Loucy (cell line): ENCODE results near the gene SCUBE2.

ENCODE experiments used
- H2AFZ ChIP-seq: fragments of 200-600 bp; sonication (generic); 2 replicates; pipeline ENCODE4 v1.6.0; 2016; ENCODE audit warnings: antibody characterized with exemption, mild to moderate bottlenecking, low read length, moderate library complexity
- H3F3A ChIP-seq: fragments of 200-600 bp; 2 replicates; pipeline ENCODE4 v1.6.0; 2016; ENCODE audit warnings: antibody characterized with exemption, low read depth, mild to moderate bottlenecking
- H3K27me3 ChIP-seq: fragments of 200-600 bp; sonication (generic); 2 replicates; pipeline ENCODE4 v1.6.1; 2014; ENCODE audit warnings: low read length, mild to moderate bottlenecking; ENCODE audit not compliant: insufficient read depth, poor library complexity, severe bottlenecking
- H3K36me3 ChIP-seq: fragments of 200-600 bp; sonication (generic); 2 replicates; pipeline ENCODE4 v1.6.1; 2016; ENCODE audit warnings: low read length; ENCODE audit not compliant: insufficient read depth
- H3K4me1 ChIP-seq: fragments of 200-600 bp; sonication (generic); 2 replicates; pipeline ENCODE4 v1.5.1; 2014; ENCODE audit warnings: low read length, mild to moderate bottlenecking; ENCODE audit not compliant: insufficient read depth, poor library complexity, severe bottlenecking
- H3K4me2 ChIP-seq: fragments of 200-600 bp; sonication (generic); 2 replicates; pipeline ENCODE4 v1.6.0; 2014; ENCODE audit warnings: antibody characterized with exemption, low read length, low read depth, mild to moderate bottlenecking; ENCODE audit not compliant: poor library complexity, severe bottlenecking
- H3K4me3 ChIP-seq: fragments of 200-600 bp; sonication (generic); 2 replicates; pipeline ENCODE4 v1.5.1; 2014; ENCODE audit warnings: low read length, mild to moderate bottlenecking, mixed read lengths; ENCODE audit not compliant: poor library complexity, severe bottlenecking
- H3K79me2 ChIP-seq: fragments of 200-600 bp; sonication (generic); 2 replicates; pipeline ENCODE4 v1.6.1; 2014; ENCODE audit warnings: low read length; ENCODE audit not compliant: insufficient read depth
- H3K9ac ChIP-seq: fragments of 200-600 bp; sonication (generic); 2 replicates; pipeline ENCODE4 v1.6.0; 2014; ENCODE audit warnings: mild to moderate bottlenecking, low read depth, low read length, moderate library complexity; ENCODE audit not compliant: poor library complexity, severe bottlenecking
- H3K9me2 ChIP-seq: fragments of 200-600 bp; sonication (generic); replicated peaks from 2 replicates; pipeline ENCODE4 v1.6.1; 2016; ENCODE audit warnings: low read depth, low read length, mixed read lengths
- H3K9me3 ChIP-seq: fragments of 200-600 bp; sonication (generic); 2 replicates; pipeline ENCODE4 v1.6.1; 2014; ENCODE audit warnings: mild to moderate bottlenecking, antibody characterized with exemption, low read length, low read depth; ENCODE audit not compliant: insufficient read depth
- H4K20me1 ChIP-seq: fragments of 200-600 bp; sonication (generic); 2 replicates; pipeline ENCODE4 v1.6.0; 2014; ENCODE audit warnings: antibody characterized with exemption, low read length, mild to moderate bottlenecking; ENCODE audit not compliant: insufficient read depth, poor library complexity, severe bottlenecking
- EZH2phosphoT487 ChIP-seq: fragments of 200-600 bp; IDR thresholded peaks from 2 replicates; pipeline ENCODE4 v1.6.1; 2018; ENCODE audit warnings: antibody characterized with exemption, mild to moderate bottlenecking, moderate library complexity, borderline replicate concordance
- TF ChIP-seq, protein P1 (sequence below): fragments of 200-600 bp; sonication (generic); conservative IDR thresholded peaks from 2 replicates; pipeline ENCODE4 v1.5.1; 2014; ENCODE audit warnings: mild to moderate bottlenecking, antibody characterized with exemption, low read length

SCUBE2 gene

DNA sequence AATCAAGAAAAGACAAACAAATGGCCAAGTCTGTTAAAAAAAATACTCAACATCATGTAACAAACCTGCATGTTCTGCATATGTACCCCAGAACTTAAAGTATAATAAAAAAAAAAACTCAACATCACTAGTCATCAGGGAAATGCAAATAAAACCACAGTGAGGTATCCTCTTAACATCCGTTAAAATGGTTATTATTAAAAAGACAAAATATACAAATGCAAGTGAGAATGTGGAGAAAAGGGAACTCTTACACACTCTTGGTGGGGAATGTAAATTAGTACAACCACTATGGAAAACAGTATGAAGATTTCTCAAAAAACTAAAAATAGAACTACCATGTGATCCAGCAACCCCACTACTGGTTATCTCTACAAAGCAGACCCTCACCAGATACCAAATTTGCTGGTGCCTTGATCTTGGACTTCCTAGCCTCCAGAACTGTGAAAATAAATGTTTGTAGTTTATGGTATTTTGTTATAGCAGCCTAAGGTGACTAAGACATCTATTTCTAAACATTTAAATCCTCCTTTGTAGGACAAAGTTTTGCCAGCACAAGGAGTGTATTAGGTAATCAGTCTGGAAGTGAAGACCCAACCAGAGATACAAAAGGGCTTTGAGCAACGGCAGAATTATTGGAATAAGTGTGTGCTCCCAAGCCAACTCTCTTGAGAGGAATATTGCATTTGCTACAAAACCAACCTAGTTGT is 32.4 kb upstream of the SCUBE2 start:
- no peaks in the 10 kb centered on the region for H3K79me2 ChIP-seq
- no peak for TF ChIP-seq EZH2phosphoT487
- TF ChIP-seq, protein P1, sequence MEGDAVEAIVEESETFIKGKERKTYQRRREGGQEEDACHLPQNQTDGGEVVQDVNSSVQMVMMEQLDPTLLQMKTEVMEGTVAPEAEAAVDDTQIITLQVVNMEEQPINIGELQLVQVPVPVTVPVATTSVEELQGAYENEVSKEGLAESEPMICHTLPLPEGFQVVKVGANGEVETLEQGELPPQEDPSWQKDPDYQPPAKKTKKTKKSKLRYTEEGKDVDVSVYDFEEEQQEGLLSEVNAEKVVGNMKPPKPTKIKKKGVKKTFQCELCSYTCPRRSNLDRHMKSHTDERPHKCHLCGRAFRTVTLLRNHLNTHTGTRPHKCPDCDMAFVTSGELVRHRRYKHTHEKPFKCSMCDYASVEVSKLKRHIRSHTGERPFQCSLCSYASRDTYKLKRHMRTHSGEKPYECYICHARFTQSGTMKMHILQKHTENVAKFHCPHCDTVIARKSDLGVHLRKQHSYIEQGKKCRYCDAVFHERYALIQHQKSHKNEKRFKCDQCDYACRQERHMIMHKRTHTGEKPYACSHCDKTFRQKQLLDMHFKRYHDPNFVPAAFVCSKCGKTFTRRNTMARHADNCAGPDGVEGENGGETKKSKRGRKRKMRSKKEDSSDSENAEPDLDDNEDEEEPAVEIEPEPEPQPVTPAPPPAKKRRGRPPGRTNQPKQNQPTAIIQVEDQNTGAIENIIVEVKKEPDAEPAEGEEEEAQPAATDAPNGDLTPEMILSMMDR = no peak
- no peaks in the 10 kb centered on the region for H4K20me1 ChIP-seq
- no peaks in the 10 kb centered on the region for H3K27me3 ChIP-seq
- H3K9me3 ChIP-seq = no peaks in the 10 kb centered on the region
- H3K36me3 ChIP-seq = no peaks in the 10 kb centered on the region
- no peak overlapping the region for H3K4me3 ChIP-seq
- H3K4me1 ChIP-seq = no peaks in the 10 kb centered on the region
- no peaks in the 10 kb centered on the region for H3K9me2 ChIP-seq
- H3K4me2 ChIP-seq = no peak overlapping the region
- H3F3A ChIP-seq = no peaks in the 10 kb centered on the region
- no peak overlapping the region for H3K9ac ChIP-seq
- H2AFZ ChIP-seq = no peak overlapping the region

DNA sequence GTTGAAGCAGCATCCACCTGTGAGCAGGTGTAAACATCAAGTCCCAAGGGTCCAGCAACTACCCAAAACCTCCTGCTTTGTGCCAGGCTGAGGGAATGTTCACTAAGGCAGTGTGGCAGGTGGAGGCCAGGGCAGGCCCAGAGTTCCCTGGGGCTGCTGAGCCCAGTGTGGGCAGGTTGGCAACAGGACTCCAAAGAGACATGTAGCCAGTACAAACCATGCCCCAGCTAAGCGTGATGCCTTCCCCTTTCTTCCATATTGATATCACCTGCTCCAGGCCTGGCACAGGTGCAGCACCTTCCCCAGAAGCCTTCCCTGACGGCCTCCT is 30.0 kb upstream of the SCUBE2 start:
- no peaks in the 10 kb centered on the region for H3K9me3 ChIP-seq
- TF ChIP-seq, protein P1 = no peak
- no peak for TF ChIP-seq EZH2phosphoT487

DNA sequence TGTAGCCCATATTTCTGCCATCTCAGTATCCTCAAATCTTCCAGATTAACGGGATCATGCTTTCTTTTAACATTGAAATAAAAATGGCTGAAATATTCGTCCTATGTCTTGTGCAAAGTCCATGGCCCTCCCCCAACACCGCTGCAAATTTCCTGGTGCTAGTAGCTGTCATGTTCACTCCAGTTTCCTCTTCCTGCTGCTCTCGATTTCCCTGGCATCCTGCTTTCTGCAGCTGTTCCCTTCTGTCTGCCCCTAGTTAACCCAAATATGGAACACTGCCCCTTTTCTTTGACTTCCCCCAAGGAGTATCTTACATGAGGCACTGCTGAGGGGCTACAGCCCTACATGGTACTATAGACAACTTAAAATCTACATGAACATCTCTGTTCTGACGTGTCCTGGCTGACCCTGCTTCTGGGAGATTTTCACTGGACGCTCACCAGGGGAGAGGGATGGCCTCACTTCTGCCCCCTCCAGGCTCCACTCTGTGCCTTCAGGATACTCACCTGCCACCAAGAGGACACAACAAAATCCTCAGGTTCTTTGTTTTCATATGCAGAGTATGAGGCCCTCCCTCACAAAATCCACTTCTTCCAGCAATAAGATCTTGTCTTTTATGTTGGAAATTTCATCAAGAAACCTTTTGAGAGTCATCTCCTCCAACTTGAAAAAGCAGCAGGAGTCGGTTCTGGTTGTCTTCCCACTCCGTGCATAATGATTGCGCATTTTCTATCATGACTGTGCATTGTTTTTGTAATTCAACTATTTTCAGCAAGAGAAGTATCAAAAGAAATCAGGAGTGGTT is 29.5 kb upstream of the SCUBE2 start:
- H3K9me2 ChIP-seq = no peaks in the 10 kb centered on the region
- no peak overlapping the region for H3K9ac ChIP-seq
- H3K27me3 ChIP-seq = no peaks in the 10 kb centered on the region
- H4K20me1 ChIP-seq = no peaks in the 10 kb centered on the region
- H3K4me2 ChIP-seq = no peak overlapping the region
- H3K4me3 ChIP-seq = no peak overlapping the region
- no peaks in the 10 kb centered on the region for H3K4me1 ChIP-seq
- H2AFZ ChIP-seq = no peak overlapping the region
- H3K36me3 ChIP-seq = no peaks in the 10 kb centered on the region
- TF ChIP-seq, protein P1 = peak; percentile 58
- TF ChIP-seq EZH2phosphoT487 = no peak
- H3K79me2 ChIP-seq = no peaks in the 10 kb centered on the region
- no peaks in the 10 kb centered on the region for H3F3A ChIP-seq
- no peaks in the 10 kb centered on the region for H3K9me3 ChIP-seq

More for the DNA sequence above, 30.0 kb upstream of the SCUBE2 start:
- no peaks in the 10 kb centered on the region for H3K79me2 ChIP-seq
- no peak overlapping the region for H2AFZ ChIP-seq
- no peaks in the 10 kb centered on the region for H3K36me3 ChIP-seq
- H3F3A ChIP-seq = no peaks in the 10 kb centered on the region
- H3K9me2 ChIP-seq = no peaks in the 10 kb centered on the region
- no peak overlapping the region for H3K4me2 ChIP-seq
- H3K4me3 ChIP-seq = no peak overlapping the region
- H3K4me1 ChIP-seq = no peaks in the 10 kb centered on the region
- no peaks in the 10 kb centered on the region for H3K27me3 ChIP-seq
- H3K9ac ChIP-seq = no peak overlapping the region
- H4K20me1 ChIP-seq = no peaks in the 10 kb centered on the region
